ENCODE measurements around the gene PTPN3.

The PTPN3 gene

DNA sequence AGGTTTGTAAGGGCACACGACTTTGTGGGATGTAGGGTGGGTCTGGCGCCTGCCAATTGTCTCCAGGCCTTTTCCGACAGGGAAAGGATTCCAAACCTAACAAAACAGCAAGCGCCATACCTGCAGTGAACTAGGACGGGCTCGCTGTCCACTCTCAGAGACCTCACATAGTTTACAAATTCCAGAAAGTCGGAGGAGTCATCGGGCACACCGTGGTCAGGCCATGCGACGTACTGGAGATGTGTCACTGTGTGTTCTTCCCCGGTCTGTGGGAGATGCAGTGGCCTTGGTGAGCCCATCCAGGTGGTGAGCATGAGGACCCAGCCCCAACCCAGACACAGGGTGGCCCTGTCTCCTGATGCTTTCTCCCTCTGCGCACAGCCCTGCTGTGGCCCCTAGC, 115.9 kb downstream of the PTPN3 start:
- no peak overlapping the region for H3K4me3 ChIP-seq (ENCODE audit: control insufficient read depth, low read depth, low read length)
- TF ChIP-seq, protein P1, sequence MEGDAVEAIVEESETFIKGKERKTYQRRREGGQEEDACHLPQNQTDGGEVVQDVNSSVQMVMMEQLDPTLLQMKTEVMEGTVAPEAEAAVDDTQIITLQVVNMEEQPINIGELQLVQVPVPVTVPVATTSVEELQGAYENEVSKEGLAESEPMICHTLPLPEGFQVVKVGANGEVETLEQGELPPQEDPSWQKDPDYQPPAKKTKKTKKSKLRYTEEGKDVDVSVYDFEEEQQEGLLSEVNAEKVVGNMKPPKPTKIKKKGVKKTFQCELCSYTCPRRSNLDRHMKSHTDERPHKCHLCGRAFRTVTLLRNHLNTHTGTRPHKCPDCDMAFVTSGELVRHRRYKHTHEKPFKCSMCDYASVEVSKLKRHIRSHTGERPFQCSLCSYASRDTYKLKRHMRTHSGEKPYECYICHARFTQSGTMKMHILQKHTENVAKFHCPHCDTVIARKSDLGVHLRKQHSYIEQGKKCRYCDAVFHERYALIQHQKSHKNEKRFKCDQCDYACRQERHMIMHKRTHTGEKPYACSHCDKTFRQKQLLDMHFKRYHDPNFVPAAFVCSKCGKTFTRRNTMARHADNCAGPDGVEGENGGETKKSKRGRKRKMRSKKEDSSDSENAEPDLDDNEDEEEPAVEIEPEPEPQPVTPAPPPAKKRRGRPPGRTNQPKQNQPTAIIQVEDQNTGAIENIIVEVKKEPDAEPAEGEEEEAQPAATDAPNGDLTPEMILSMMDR (IDR thresholded peaks at IDR 0.05; ENCODE audit: control insufficient read depth, insufficient read depth, low read depth, low read length, missing control alignments), result no peak
- DNase-seq (ENCODE audit: low read depth), result no peak

DNA sequence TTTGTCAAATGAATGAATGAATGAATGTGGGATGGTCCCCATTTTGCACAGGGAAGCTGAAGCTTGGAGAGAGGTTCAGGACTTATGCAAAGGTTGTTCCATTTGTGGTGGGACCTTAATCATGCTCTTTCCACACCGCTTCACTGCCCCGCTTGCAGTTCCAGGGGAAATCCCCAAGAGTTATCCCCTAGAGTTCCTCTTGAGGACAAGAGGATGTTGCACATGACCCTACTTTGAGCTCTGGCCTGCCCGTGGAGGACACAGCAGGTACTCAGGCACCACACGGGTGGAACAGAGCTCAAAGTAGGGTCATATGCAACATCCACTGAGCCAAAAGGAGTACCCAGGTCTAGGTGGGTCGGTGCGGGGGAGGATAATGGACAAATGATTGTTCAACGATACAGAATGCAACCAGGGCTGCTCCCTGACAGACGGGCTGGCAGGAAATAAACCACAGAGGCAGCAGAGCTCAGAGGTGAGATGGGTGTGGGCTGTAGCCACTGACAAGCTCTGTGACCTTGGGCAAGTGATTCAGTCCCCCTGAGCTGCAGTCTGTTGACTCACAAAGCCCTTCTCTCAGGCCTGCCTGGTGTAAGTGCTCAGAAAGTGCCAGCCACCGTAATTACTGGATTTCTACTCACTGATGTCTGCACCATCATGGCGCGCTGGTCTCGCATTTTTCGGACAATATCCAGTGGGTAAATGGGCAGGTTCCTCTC, 116.9 kb downstream of the PTPN3 start:
- no peak for DNase-seq (ENCODE audit: low read depth)
- TF ChIP-seq, protein P1 (IDR thresholded peaks at IDR 0.05; ENCODE audit: control insufficient read depth, insufficient read depth, low read depth, low read length, missing control alignments), result no peak
- H3K4me3 ChIP-seq (ENCODE audit: control insufficient read depth, low read depth, low read length), result no peak overlapping the region

DNA sequence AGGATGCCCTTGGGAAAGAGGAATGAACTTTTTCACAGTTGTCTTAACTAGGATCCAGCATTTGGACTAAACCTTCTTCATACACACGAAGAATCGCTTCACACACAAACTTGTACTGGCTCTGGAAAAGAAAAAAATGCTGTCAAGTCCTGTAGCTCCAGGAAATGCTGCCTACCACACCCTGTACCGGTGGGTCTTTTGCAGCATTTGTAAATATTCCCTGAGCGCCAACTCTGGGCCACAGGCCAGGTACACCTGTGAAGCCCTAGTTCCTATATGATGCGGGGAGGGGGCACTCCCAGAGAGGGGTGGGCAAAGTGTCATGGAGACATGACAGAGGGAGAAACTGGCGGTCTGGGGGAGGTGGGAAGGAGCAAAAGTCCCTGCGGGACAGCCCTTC, 118.6 kb downstream of the PTPN3 start:
- no peak overlapping the region for H3K4me3 ChIP-seq (ENCODE audit: control insufficient read depth, low read depth, low read length)
- TF ChIP-seq, protein P1 (IDR thresholded peaks at IDR 0.05; ENCODE audit: control insufficient read depth, insufficient read depth, low read depth, low read length, missing control alignments), result no peak
- no peak for DNase-seq (ENCODE audit: low read depth)

DNA sequence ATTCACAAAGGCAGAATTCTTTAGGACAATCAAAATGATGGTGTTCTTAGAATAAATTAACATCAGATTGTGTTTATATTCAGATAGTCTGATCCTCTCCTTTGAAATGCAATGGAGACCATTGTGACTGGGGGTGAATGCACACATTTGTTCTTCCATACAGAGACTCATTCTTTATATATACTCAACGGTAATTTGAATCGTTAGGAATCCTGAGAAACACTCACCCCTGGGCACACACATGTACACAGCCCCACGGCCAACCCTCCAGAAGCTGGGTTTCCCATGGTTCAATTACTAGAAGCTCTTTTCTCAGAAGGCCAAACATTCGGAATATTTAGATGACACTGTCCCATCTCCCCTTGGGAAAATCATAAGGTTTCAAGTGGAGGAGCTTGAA, 119.8 kb downstream of the PTPN3 start:
- H3K4me3 ChIP-seq (ENCODE audit: control insufficient read depth, low read depth, low read length), result no peak overlapping the region
- no peak for DNase-seq (ENCODE audit: low read depth)
- TF ChIP-seq, protein P1 (IDR thresholded peaks at IDR 0.05; ENCODE audit: control insufficient read depth, insufficient read depth, low read depth, low read length, missing control alignments), result no peak

DNA sequence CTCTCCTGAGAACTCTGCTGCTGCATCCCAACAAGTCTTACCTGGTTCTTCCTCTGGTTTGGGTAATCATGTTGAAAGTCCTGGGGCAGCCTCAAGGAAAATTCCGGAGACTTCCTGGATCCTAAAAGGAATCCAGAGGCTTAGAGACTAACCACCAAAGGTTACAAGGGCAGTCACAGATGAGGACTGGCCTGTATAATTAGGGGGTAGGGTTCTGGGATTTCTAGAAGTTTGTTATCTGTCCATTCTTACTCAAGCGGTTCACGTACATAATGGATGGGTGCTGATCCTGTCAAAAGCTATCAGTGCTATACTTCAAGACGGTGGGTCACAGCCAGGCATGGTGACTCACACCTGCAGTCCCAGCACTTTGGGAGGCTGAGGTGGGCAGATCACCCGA, 125.9 kb downstream of the PTPN3 start:
- TF ChIP-seq, protein P1 (IDR thresholded peaks at IDR 0.05; ENCODE audit: control insufficient read depth, insufficient read depth, low read depth, low read length, missing control alignments), result no peak
- no peak overlapping the region for H3K4me3 ChIP-seq (ENCODE audit: control insufficient read depth, low read depth, low read length)
- no peak for DNase-seq (ENCODE audit: low read depth)

DNA sequence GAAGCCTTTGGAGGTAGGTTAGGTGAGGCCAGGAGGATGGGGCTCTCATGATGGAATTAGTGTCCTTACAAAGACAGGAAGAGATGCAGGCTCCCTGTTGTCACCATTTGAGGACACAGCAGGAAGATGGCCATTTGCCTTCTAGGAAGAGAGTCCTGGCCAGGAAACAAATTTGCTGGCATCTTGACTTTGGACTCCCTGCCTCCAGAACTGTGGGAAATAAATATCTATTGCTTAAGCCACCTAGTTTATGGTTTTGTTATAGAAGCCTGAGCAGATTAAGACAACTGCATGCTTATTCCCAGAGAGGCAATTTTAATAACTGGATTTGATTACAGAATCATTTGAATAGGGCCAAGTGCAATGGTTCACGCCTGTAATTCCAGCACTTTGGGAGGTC, 126.7 kb downstream of the PTPN3 start:
- H3K4me3 ChIP-seq (ENCODE audit: control insufficient read depth, low read depth, low read length), result no peak overlapping the region
- no peak for DNase-seq (ENCODE audit: low read depth)
- TF ChIP-seq, protein P1 (IDR thresholded peaks at IDR 0.05; ENCODE audit: control insufficient read depth, insufficient read depth, low read depth, low read length, missing control alignments), result no peak
